B cell (primary cell): ENCODE measurements around the gene SH2D5. TPM values are rescaled to one million over a fixed set of nuclear protein-coding genes. Genes with fewer than 3 reads are reported as not detected.

Experiments
- ATAC-seq: fragments of 200-7000 bp; cut with Tn5 transposase; one replicate; pipeline ENCODE4 v1.10.0; 2021; ENCODE audit warnings: low read depth, mild to moderate bottlenecking, moderate number of reproducible peaks, moderate library complexity
- CTCF ChIA-PET: fragments of 350-600 bp; sonication (Branson Sonifier 250); formaldehyde crosslinking; loops from one replicate; lab custom pipeline; 2021; ENCODE audit warnings: antibody characterized with exemption, inconsistent platforms; lab: Charles Lee
- POLR2A ChIA-PET: fragments of 350-600 bp; sonication (Branson Sonifier 250); formaldehyde crosslinking; loops from one replicate; lab custom pipeline; 2021; ENCODE audit warnings: antibody characterized with exemption; lab: Charles Lee
- DNase-seq: peaks from one replicate; pipeline ENCODE4 v3.0.0; 2013
- H2AFZ ChIP-seq: 2 replicates; pipeline ENCODE4 v1.6.1; 2012; ENCODE audit warnings: mild to moderate bottlenecking, low read depth, low read length; ENCODE audit not compliant: insufficient read depth, poor library complexity, severe bottlenecking
- H3K27ac ChIP-seq, 2 donors: 1 replicate in 1 of 2; 2 replicates in 1 of 2; pipeline ENCODE4 v1.5.1; 2012 to 2013; ENCODE audit warnings: low read length in 2 of 2, mild to moderate bottlenecking in 2 of 2, moderate library complexity in 1 of 2
- H3K27me3 ChIP-seq, 4 experiments: fragments of 200-600 bp in 1 of 4; sonication (generic) in 1 of 4; replicated peaks in 1 of 4; 1 replicate in 2 of 4; 2 replicates in 2 of 4; pipeline versions ENCODE4 v1.6.1 to v1.7.0; 2013 to 2016; ENCODE audit warnings: low read length in 3 of 4, mild to moderate bottlenecking in 2 of 4, mixed read lengths in 1 of 4, moderate library complexity in 1 of 4; ENCODE audit not compliant: insufficient read depth in 4 of 4, control insufficient read depth in 3 of 4; ENCODE audit errors: control extremely low read depth in 1 of 4
- H3K36me3 ChIP-seq, 2 experiments: replicated peaks in 1 of 2; 1 replicate in 1 of 2; 2 replicates in 1 of 2; pipeline versions ENCODE4 v1.6.1 to v1.7.1; 2013; ENCODE audit warnings: low read length in 1 of 2; ENCODE audit not compliant: insufficient read depth in 2 of 2, control insufficient read depth in 1 of 2; ENCODE audit errors: control extremely low read depth in 1 of 2, extremely low read depth in 1 of 2
- H3K4me1 ChIP-seq, 2 donors: fragments of 200-600 bp in 1 of 2; sonication (generic) in 1 of 2; 1 replicate in 1 of 2; 2 replicates in 1 of 2; pipeline versions ENCODE4 v1.5.1 to v1.6.1; 2013 to 2017; ENCODE audit warnings: low read length in 2 of 2; ENCODE audit not compliant: control insufficient read depth in 2 of 2, insufficient read depth in 2 of 2
- H3K4me2 ChIP-seq: replicated peaks from 2 replicates; pipeline ENCODE3; 2012; ENCODE audit warnings: mild to moderate bottlenecking, low read depth, low read length; ENCODE audit not compliant: poor library complexity, severe bottlenecking
- H3K4me3 ChIP-seq, 5 experiments: fragments of 200-600 bp in 1 of 5; sonication (generic) in 1 of 5; 1 replicate in 3 of 5; 2 replicates in 2 of 5; pipeline versions ENCODE4 v1.5.1 to v1.7.0; 2011 to 2016; ENCODE audit warnings: low read length in 4 of 5, mild to moderate bottlenecking in 4 of 5, low read depth in 2 of 5, control low read depth in 1 of 5, moderate library complexity in 1 of 5; ENCODE audit not compliant: insufficient read depth in 1 of 5; ENCODE audit errors: control extremely low read depth in 1 of 5, extremely low read depth in 1 of 5
- H3K79me2 ChIP-seq: fragments of 200-600 bp; sonication (generic); one replicate; pipeline ENCODE4 v1.6.0; 2016; ENCODE audit warnings: low read length; ENCODE audit not compliant: control insufficient read depth, insufficient read depth
- H3K9ac ChIP-seq: fragments of 200-600 bp; sonication (generic); 2 replicates; pipeline ENCODE4 v1.6.1; 2017; ENCODE audit warnings: mild to moderate bottlenecking, low read length, moderate library complexity
- H3K9me3 ChIP-seq, 3 donors: one replicate each; pipeline versions ENCODE4 v1.6.1 to v1.7.1; 2013; ENCODE audit warnings: low read length in 2 of 3; ENCODE audit not compliant: control insufficient read depth in 2 of 3, insufficient read depth in 1 of 3; ENCODE audit errors: control extremely low read depth in 1 of 3
- H4K20me1 ChIP-seq: 2 replicates; pipeline ENCODE4 v1.6.0; 2012; ENCODE audit warnings: mild to moderate bottlenecking, low read length; ENCODE audit not compliant: insufficient read depth, control insufficient read depth, poor library complexity, severe bottlenecking
- H3K27ac Mint-ChIP-seq: one replicate; pipeline ENCODE4 v1.8.0; 2021; ENCODE audit warnings: mixed read lengths
- H3K27me3 Mint-ChIP-seq: one replicate; pipeline ENCODE4 v1.8.0; 2021; ENCODE audit warnings: mixed read lengths
- H3K4me1 Mint-ChIP-seq: one replicate; pipeline ENCODE4 v1.8.0; 2021; ENCODE audit warnings: mixed read lengths
- H3K4me3 Mint-ChIP-seq: one replicate; pipeline ENCODE4 v1.8.0; 2021; ENCODE audit warnings: mixed read lengths
- H3K9me3 Mint-ChIP-seq: one replicate; pipeline ENCODE4 v1.8.0; 2022; ENCODE audit warnings: mixed read lengths; ENCODE audit not compliant: insufficient read depth
- EZH2 ChIP-seq: IDR thresholded peaks from 2 replicates; pipeline ENCODE4 v1.6.1; 2012; ENCODE audit warnings: borderline replicate concordance, low read depth, mild to moderate bottlenecking, moderate library complexity, low read length; ENCODE audit not compliant: insufficient read depth, poor library complexity, severe bottlenecking
- WGBS: methylation state at CpG from one replicate; pipeline ENCODE4 v1.1.5; 2013; ENCODE audit warnings: missing lambda C conversion rate; ENCODE audit not compliant: insufficient coverage; 5-methylcytosine and 5-hydroxymethylcytosine counted together
- intact Hi-C: fragments of 100-400 bp; cut with micrococcal nuclease; formaldehyde crosslinking; loops from one replicate; pipeline ENCODE4 v1.10.0; 2022
- polyA plus RNA-seq: library from polyadenylated mRNA; depleted of rRNA; stranded (reverse); fragments of >200 nt; gene quantifications from 2 replicates; pipeline ENCODE4 v1.2.3, GENCODE V29; 2012
- total RNA-seq, 2 donors: library from RNA; stranded (reverse); fragments of 120-200 nt in 1 of 2; gene quantifications; 1 replicate in 1 of 2; 2 replicates in 1 of 2; pipeline versions ENCODE4 v1.2.3 to v1.2.4, GENCODE V29; 2013 to 2022
- TF ChIP-seq, protein P1 (sequence below): fragments of 200-600 bp; IDR thresholded peaks from one replicate; pipeline ENCODE4 v1.8.0; 2022; ENCODE audit warnings: antibody characterized with exemption, mild to moderate bottlenecking

SH2D5 gene
- total and polyA plus RNA-seq, 2 donors (not counting 1 experiment from before 2014, with no cell fraction given) = 0.30 TPM; not detected in 1

GRCh38 chr1:20724364-20725188, 7.9 kb downstream of the SH2D5 start:
- Histone ChIP-seq H3K4me3 (no peak overlapping the region), H3K4me1 (no peaks in the 10 kb centered on the region), H3K4me2 (no peak overlapping the region), H4K20me1 (no peaks in the 10 kb centered on the region), H3K79me2 (no peaks in the 10 kb centered on the region), H3K9me3 (no peaks in the 10 kb centered on the region), H3K27me3 (peaks cover 0 to 8% (median under 1%) of the 10 kb centered on the region in 4 experiments), H3K9ac (no peak overlapping the region), H3K36me3 (no peaks in the 10 kb centered on the region), H2AFZ (no peak overlapping the region), H3K27ac (no peak overlapping the region)
- no peak for DNase-seq
- Mint-ChIP-seq H3K4me1 (no peaks in the 10 kb centered on the region), H3K27me3 (peaks cover 4% of the 10 kb centered on the region), H3K27ac (no peak overlapping the region), H3K4me3 (no peak overlapping the region), H3K9me3 (no peaks in the 10 kb centered on the region)
- 93% methylated on average over 16 of the region's 17 CpGs for WGBS
- ChIA-PET CTCF (no interaction called here), POLR2A (no interaction called here)
- ATAC-seq = no peak
- intact Hi-C loops = no loop called here
- TF ChIP-seq, protein P1, sequence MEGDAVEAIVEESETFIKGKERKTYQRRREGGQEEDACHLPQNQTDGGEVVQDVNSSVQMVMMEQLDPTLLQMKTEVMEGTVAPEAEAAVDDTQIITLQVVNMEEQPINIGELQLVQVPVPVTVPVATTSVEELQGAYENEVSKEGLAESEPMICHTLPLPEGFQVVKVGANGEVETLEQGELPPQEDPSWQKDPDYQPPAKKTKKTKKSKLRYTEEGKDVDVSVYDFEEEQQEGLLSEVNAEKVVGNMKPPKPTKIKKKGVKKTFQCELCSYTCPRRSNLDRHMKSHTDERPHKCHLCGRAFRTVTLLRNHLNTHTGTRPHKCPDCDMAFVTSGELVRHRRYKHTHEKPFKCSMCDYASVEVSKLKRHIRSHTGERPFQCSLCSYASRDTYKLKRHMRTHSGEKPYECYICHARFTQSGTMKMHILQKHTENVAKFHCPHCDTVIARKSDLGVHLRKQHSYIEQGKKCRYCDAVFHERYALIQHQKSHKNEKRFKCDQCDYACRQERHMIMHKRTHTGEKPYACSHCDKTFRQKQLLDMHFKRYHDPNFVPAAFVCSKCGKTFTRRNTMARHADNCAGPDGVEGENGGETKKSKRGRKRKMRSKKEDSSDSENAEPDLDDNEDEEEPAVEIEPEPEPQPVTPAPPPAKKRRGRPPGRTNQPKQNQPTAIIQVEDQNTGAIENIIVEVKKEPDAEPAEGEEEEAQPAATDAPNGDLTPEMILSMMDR = no peak
- no peak for TF ChIP-seq EZH2

- H3K4me3 Mint-ChIP-seq = no peak overlapping the region
- TF ChIP-seq, protein P1 = no peak
- no peak for TF ChIP-seq EZH2
- DNase-seq = no peak
Observed at GRCh38 chr1:20723537-20724363, 8.8 kb downstream of the SH2D5 start.

More at GRCh38 chr1:20723537-20724363, 8.8 kb downstream of the SH2D5 start:
- Mint-ChIP-seq H3K4me1 (peaks cover 1% of the 10 kb centered on the region), H3K9me3 (no peaks in the 10 kb centered on the region), H3K27me3 (peaks cover 6% of the 10 kb centered on the region), H3K27ac (no peak overlapping the region)
- POLR2A ChIA-PET = no interaction called here
- 94% methylated on average over 35 of the region's 35 CpGs for WGBS
- no peak overlapping the region for H3K4me3 ChIP-seq
- intact Hi-C loops = no loop called here
- no peaks in the 10 kb centered on the region for H3K79me2 ChIP-seq
- no peak overlapping the region for H3K27ac ChIP-seq
- H3K4me1 ChIP-seq = no peaks in the 10 kb centered on the region
- no peak overlapping the region for H3K4me2 ChIP-seq
- ATAC-seq = no peak
- peaks cover 0 to 5% (median 0%) of the 10 kb centered on the region in 4 experiments for H3K27me3 ChIP-seq
- H3K9ac ChIP-seq = no peak overlapping the region
- no peaks in the 10 kb centered on the region for H3K9me3 ChIP-seq
- H3K36me3 ChIP-seq = no peaks in the 10 kb centered on the region
- CTCF ChIA-PET = no interaction called here
- no peak overlapping the region for H2AFZ ChIP-seq
- H4K20me1 ChIP-seq = no peaks in the 10 kb centered on the region
